HG03060 (cell line): ENCODE results near the gene ITFG1.
"Not testable (repeated sequence)": the region's sequence is repeated elsewhere in the genome, so short reads cannot be mapped to it uniquely, and the experiment has no call there.

Experiments
- ATAC-seq: cut with Tn5 transposase; IDR thresholded peaks from one replicate; pipeline ENCODE4 v1.9.1; 2021; ENCODE audit warnings: low read depth, moderate number of reproducible peaks; ENCODE audit not compliant: unreplicated experiment

The ITFG1 gene

GRCh38 chr16:47180073-47180472, 280.8 kb downstream of the ITFG1 start:
- ATAC-seq: no peak

DNA sequence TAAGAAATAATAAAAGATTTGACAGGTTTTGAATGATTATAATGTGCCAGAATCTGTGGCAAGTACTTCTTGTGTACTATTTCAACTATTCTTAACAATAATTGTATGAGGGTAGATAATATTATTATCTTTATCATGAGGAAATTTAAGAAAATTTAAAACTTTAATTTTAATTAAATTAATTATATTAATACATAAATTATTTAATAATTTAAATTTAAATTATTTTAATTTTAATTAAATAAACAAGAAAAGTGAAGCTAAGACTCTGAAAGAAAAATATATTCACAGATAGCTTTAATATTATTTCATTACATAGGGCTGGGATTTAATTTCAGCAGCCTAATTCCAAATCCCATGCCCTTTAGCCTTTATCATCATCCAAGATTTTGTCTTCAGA, 285.7 kb downstream of the ITFG1 start:
- no peak for ATAC-seq

DNA sequence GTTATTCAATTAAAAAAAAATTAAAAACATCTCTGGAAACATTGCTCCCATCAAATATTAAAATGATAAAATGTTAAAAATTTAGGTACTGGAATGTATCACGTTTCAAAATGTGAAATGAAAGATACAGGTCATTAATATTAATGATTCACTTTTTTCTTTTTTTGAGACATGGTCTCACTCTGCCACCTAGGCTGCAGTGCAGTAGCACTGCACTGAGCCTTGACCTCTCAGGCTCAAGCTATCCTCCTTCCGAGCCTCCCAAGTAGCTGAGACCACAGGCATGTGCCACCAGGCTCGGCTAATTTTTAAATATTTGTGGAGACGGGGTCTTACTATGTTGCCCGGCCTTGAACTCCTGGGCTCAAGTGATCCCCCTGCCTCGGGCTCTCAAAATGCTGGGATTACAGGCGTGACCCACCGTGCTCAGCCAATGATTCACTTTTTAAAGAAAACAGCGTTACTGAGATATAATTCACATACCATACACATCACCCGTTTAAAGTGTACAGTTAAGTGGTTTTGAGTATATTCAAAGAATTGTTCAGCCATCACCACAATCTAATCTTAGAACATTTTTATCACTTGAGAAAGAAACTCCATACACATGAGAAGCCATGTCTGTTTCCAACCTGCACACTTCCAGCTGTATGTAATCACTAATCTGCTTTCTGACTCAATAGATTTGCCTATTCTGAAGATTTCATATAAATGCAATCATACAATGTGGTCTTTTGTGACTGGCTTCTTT, 298.0 kb downstream of the ITFG1 start:
- ATAC-seq: no peak

GRCh38 chr16:47161464-47161863, 299.4 kb downstream of the ITFG1 start:
- ATAC-seq: no peak

DNA sequence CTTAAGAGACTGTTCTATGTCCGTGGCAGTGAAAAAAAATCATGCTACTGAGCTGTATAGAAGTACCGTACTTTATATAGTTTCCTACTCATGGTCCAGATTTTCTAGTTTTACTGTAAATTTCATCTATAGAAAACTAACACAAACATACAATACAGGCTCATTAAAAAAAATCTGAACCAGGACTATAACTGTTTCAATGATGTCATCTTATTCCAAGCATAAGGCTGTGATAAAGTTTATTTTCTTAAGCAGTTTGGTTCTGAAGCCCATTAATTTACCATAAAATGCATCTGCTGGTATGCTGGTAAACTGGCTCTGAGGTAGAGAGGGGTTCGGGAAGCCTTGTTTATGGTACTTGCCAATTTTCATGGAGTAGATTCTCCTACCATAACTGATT, 300.4 kb downstream of the ITFG1 start:
- no peak for ATAC-seq

- no peak for ATAC-seq
Observed at GRCh38 chr16:47158992-47159391, 301.9 kb downstream of the ITFG1 start.

GRCh38 chr16:47156680-47157215, 304.1 kb downstream of the ITFG1 start:
- no peak for ATAC-seq

DNA sequence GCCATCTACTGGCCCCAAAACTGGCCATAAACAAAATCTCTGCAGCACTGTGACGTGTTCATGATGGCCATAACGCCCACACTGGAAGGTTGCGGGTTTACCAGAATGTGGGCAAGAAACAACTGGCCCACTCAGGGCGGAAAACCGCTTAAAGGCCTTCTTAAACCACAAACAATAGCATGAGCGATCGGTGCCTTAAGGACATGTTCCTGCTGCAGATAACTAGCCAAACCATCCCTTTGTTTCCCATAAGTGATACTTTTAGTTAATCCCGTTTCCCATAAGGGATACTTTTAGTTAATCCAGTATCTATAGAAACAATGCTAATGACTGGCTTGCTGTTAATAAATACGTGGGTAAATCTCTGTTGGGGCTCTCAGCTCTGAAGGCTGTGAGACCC, 308.4 kb downstream of the ITFG1 start:
- ATAC-seq: not testable (repeated sequence)

- no peak for ATAC-seq
Observed at GRCh38 chr16:47150067-47150466, 310.8 kb downstream of the ITFG1 start.

DNA sequence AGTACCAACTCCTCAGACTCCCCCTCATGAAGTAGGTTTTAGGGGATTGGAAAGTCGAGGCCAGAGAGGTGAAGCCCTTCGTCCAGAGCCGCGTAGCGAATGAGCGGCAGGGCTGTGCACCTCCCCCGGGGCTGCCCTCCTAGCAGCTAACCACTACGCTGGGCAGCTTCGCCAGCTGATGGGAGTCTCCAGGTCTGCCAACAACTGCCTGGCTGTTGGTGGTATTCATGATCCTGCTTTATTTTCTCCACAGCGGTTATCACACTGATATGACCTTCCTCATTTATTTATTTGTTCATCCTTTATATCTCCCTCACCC, 316.3 kb downstream of the ITFG1 start:
- no peak for ATAC-seq

- no peak for ATAC-seq
Observed at GRCh38 chr16:47143677-47144558, 316.9 kb downstream of the ITFG1 start, which contains the start of gene NETO2. TSS of gene NETO2 (minus strand) at chr16:47143945. CDS start at chr16:47143612, 333 bp downstream.

DNA sequence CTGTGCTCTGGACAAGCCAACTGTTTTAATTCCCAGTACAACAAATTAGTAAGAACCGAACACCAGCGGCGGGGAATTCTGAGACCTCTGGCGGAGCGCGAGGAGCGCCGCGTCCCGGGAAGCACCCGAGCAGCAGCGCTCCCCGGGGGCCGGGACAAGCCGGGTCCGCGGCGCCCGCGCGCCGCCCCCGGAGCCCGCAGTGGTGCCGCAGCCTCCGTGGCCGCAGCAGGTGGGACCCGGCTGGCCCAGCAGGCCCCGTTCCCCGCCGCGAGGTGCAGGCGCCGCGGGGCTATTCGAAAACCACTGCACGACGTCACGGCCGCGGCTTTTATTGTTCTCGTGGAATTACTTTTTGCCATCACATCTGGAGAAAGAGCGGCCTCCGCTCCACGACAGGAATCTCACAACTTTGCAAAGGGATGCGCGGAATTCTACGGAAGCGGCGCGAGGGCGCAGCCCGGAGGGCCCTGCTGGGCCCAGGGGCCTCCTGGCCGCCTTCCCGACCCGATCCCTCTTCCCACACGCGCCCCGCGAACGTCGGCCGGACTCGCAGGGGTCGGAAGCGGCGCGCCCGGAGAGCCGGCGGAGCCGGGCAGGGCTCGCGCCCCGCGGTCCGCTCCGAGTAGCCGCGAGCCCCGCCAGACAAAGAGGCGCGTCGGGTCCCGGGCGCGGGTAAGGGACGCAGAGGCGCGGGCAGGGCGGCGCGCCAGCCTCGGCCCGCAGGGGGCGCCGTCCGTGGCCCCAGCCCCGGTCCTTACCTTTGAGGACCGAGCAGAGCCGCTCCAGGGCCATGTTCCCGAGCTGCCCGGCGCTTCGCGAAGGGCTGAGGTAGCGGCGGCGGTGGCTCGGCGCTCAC, 317.8 kb downstream of the ITFG1 start:
- no peak for ATAC-seq

DNA sequence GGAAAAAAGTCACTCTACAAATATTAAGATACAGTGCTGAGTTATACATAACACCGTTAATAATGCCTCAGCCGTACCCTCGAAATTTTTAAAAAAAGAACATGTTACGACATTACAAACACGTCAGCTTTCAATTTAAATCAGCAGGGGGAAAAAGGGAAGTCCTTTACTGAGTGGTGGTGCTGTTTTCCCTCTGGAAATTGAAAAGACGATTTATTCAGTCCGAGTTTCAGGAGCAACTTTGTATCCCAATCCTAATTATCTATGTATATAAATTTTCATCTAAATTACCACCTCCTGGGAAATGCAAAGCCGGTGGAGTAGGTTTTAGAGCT, 318.4 kb downstream of the ITFG1 start:
- no peak for ATAC-seq

- ATAC-seq: peak; percentile 66
Observed at GRCh38 chr16:47141773-47142485, 318.9 kb downstream of the ITFG1 start.

DNA sequence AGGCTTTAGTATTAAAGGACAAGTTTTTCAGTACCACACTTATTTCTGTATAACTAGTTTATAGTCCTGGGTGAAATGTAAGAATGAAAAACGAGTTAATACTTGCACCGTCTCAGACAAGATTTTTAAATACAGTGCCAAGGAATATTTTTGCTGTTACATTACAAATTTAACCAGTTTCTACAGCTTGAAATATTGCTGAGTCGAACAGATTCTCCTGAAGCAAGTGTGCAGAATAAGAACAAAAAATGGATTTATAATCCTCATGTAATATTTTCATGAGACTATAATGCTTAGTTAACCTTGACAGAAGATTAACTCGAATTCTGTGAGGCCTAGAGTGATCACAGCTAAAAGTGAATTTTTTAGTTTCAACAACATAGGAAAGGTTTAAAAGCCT, 320.2 kb downstream of the ITFG1 start:
- ATAC-seq: no peak

DNA sequence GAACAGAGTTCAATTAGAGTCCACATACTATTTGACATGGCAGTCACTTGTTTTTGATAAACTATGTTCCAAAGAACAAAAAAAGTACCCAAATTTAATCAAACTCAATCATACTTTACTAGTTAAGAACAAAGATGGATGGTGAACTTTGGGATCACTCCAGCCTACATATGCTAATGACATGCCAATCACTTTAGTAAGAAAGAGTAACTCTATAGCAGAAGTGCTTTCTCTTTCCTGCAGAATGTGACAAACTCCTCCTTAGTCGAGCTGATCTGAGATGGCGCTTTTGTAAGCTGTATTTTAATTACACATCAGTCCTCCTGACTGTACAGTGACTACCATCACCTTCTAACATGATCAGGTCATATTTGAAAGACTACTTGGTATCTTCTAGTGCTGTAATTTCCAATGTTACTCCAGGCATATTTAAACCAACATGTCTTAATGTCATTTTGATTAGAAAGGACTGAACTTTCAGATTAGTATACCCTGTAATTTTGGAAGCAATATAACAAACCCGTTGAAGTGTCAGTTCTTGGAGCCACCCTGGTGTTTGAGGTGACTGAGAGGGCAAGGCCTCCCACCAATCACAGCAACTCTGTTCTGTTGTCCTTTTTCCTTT, 321.2 kb downstream of the ITFG1 start:
- ATAC-seq: no peak

DNA sequence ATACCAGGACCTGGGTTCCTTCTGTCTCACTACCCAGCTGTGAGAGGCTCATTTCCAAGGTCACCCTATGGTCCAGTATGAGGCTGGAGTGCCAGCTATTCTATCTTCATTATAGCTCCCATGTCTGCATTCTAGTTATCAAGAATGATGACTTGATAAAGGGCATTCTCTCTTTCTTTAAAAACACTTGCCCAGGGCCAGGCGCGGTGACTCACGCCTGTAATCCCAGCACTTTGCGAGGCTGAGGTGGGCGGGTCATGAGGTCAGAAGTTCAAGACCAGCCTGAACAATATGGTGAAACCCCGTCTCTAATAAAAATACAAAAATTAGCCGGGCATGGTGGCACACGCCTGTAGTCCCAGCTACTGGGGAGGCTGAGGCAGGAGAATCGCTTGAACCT, 322.9 kb downstream of the ITFG1 start:
- ATAC-seq: not testable (repeated sequence)

DNA sequence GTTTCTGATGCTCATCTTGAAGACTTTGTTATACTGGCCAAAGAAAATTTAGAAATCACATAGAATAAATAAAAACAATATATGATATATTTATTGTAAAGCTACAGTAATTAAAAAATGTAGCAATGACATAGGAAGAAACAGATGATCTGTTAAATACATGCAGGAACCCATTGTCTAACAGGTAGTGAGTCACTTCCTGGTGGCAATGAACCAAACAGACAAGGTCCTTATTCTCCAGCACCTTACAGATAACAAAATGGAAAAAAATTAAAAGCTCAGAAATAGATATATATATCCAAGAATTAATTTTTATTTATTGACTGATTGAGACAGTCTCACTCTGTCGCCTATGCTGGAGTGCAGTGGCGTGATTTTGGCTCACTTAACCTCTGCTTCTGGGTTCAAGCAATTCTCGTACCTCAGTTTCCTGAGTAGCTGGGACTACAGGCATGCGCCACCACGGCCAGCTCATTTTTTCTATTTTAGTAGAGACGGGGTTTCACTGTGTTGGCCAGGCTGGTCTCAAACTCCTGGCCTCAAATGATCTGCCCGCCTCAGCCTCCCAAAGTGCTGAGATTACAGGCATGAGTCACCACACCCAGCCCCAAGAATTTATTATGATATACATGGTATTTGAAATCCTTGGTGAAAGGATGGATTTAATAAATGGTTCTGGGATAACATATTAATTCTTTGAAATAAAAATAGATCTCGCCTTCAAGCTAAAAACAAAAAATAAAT, 324.6 kb downstream of the ITFG1 start:
- no peak for ATAC-seq

DNA sequence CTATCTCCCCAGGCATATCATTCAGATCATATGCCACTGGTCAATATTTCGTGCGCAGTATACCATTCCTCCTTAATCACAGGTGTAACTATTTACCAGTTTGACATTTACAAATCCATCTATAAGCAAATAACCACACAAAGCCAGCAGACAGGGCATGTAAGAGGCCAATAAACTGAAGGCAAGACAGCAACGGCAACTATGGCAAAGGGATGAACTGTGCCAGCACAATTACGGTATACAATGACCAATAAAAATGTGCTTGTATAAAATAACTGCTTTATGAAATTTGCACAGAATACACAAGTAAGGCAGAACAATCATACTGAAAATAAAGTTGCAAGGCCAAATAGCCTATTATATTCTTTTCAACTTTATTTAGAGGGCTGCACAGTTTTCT, 326.3 kb downstream of the ITFG1 start:
- ATAC-seq: no peak
